AG08395 (cell line): Measurements from ENCODE around the gene RYR2.

ENCODE experiments used
- DNase-seq: peaks from one replicate; pipeline ENCODE4 v3.0.0; 2012; ENCODE audit warnings: mixed read lengths, low spot score

RYR2 gene

DNA sequence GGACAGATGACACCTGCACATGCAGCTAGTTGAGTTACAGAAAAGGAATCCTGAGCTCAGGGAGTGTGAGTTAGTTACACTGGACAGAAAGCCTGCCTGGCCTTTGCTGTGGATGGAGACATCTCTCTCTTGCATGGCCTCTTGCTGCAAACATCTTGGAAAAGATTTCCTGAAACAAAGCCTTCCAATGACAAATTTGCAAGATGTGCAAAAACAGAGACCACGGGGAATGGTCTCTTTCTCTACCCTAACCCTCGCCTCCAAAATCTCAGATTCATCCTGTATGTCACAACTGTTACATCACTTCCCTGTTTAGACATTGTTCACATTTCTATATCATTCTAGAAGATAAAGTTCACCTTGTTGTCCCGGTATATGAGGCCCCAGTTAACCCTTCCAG lies 415.6 kb downstream of the RYR2 start:
- no peak for DNase-seq

DNA sequence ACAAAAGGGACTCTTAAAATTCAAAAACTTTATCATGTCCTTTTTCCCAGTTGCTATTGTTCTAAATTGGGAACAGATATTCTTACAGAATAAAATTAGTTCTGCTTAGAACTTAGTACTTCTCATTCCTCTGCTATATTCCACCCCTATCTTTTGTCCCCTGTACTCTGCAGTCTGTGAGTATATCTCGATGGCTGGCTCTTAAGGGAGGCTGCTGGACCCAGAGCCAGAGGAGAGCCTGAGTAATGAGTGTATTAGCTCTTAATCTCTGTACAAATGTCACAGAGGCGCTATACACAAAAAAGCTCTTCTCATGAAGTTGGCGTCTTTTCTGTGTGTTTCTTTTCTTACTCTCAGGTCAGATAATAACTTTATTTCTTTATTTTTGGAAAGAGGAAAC lies 425.3 kb downstream of the RYR2 start:
- no peak for DNase-seq

DNA sequence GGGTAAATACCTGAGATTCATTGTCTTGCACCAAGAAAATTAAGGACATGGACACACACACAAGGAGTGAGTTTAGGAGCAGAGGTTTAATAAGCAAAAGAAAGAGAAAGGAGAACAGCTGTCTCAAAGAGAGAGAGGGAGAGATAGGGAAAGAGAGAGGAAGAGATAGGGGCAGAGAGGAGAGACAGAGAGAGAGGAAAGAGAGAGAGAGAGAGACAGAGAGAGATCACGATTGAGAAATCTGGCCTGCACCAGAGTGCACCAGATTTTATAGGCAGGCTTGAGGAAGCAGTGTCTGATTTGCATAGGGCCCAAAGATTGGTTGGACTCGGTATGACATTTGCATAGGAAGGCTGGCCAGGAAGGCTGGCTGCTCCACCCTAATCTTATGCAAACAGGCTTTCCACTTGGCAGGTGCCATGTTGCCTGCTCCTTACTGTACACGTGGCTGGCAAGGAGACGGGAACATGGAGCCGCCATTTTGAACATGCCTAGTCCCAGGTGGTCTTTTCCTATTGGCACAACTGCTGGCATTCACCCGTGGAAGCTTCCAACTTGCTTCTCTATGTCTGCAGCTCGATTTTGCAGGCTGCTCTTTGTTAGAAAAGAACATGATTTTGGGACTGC lies 428.8 kb downstream of the RYR2 start:
- no peak for DNase-seq

DNA sequence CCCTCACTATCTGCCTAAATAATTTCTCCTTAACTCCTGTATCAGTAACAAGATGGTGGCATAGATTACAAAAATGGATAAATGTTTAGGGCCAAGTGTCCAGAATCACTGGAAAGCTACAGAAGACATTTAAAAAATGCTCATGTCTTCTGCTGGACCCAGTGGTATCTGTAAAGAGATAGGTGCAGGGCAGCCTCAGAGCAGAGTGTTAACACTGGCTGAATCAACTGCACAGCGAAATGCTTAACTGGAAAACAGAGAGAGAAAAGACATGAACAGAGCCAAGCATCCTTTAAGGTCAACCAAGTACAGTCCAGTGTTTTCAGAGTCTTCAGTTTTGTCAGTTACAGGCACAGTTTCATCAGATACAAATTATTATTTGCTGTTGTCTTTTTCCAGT lies 429.4 kb downstream of the RYR2 start:
- DNase-seq: no peak

DNA sequence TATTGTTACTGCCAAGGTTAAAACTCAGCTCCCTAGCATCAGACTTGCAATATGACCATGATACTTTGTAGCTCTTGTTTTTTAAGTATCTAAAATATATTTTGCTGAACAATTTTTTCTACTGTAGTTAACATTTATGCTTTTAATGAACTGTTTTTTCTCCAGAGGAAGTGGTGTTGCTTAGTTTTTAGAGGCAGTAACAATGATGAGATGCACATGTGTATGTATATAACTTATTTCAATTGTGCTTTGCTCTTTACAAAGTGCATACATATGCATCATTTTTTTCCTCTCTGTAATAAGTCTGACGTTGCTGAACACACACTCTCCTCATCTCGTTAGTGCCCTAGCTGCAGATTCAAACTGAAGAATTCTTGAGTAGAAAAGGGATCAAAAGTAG lies 430.0 kb downstream of the RYR2 start:
- no peak for DNase-seq

DNA sequence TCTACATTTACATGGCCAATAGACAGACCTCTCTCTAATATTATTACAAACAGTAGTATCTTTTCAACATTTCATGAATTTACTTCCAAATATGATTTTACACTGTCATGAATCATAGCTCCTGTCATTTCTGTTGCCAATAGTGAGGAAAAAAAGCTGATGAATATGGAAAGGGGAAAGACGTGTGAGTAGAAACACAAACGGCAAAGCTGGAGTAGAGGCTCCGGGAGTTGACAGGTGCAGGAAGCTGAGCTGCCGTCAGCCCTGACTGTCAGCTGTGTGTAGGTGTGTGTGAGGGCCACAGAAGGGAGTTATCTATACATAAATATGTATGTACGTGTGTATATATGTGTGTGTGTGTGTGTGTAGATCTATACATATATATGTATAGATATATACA lies 431.9 kb downstream of the RYR2 start:
- DNase-seq: no peak

DNA sequence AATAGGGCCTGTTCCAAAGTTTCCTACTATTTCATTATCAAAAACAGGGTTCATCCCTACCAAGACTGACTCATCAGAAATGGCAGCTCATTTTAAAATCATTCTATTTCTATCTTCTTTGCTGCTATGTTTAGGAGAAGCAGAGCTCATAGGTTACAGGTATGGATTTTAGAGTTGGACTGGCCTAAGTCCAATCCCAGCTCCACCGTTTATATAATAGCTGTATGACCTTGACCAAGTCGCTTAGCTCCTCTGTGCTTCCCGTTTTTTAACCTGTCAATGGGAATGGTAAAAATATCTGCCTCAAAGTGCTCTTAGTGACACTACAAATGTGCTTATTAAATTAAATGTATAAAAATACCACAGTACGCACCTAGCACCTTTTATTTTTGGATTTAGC lies 436.1 kb downstream of the RYR2 start:
- no peak for DNase-seq

DNA sequence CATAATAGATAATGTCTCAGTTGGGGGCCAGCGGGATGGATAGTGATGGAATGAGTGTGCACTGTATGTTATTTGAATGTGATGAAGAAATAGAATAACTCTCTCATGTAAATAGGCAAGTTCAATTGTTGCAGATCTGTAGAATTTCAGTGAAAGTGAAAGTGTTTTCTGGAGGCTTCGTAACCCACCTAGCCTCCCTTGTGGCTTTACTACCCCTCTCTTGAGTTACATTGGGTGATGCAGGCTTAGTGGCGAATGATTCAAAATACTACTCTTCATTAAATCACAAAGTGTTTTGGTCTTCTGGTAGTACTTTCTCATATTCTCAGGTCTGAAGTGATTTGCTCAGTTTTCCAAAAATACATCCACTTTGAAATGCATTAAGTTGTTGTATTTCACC lies 436.9 kb downstream of the RYR2 start:
- DNase-seq: no peak

DNA sequence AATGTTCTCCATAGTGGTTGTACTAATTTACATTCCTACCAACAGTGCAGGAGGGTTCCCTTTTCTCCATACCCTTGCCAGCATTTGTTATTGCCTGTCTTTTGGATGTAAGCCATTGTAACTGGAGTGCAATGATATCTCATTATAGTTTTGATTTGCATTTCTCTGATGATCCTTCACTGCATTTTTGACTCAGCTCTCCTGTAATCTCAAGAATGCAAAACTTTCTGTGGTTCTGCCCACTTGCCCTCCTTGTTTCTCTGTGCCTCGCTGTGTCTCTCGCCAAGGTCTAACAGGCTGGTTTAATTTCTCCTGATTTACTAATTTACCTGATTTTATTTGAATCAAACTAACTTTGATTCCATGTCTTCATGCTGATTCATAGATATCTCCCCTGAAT lies 440.8 kb downstream of the RYR2 start:
- DNase-seq: no peak

DNA sequence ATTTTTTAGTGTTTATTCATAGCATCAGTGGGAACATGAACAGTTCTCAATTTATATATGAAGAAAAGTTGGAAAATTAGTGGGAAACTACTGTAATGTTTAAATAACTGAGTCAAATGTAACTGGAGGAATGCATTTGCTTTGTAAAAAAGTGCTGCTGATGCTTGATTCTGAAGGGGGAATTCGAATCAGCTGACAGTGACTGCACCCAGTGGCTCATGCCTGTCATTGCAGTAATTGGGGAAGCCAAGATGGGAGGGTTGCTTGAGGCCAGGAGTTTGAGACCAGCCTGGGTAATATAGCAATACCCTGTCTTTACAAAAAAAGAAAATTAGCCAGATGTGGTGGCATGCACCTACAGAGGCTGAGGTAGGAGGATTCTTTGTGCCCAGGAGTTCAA lies 450.4 kb downstream of the RYR2 start:
- no peak for DNase-seq

DNA sequence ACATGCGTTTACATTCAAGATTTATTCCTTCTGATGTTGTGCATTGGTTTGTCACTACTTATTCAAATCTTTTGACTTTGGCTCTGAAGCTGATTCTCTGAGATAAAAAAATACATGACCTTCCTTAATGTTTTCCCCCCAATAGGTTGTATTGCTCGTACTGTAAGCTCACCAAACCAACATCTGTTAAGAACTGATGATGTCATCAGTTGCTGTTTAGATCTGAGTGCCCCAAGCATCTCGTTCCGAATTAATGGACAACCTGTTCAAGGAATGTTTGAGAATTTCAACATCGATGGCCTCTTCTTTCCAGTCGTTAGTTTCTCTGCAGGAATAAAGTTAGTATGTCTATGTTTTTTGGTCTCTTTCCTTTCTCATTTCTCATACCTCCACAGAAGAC lies 458.6 kb downstream of the RYR2 start:
- DNase-seq: no peak

DNA sequence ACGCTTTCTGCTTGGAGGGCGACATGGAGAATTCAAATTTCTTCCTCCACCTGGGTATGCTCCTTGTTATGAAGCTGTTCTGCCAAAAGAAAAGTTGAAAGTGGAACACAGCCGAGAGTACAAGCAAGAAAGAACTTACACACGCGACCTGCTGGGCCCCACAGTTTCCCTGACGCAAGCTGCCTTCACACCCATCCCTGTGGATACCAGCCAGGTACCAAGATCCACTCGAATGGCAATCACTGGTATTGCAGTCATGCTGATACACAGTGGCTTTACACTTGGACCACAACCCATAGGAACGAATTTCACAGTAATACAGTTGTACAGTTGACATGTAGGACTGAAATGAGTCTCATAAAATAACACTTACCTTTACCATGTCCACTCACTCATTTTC lies 461.3 kb downstream of the RYR2 start:
- no peak for DNase-seq

DNA sequence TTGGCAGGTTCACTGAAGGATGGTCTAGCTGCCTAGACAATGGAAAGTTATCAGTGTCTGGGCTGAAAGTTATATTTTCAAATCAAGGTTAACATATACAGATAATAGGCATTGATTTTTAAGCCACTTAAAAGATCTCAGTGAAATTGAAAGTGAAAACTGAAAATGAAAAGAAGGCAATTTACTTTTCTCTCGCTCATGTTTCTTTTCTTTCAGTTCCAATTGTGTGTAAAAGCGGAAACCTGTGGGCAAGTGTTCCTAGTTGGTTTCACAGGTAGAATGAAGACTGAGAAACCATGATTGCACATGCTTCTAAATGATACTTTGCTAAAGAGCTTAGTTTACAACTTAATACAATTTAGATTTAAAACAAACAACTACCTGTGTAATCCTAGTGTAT lies 465.0 kb downstream of the RYR2 start:
- DNase-seq: no peak

DNA sequence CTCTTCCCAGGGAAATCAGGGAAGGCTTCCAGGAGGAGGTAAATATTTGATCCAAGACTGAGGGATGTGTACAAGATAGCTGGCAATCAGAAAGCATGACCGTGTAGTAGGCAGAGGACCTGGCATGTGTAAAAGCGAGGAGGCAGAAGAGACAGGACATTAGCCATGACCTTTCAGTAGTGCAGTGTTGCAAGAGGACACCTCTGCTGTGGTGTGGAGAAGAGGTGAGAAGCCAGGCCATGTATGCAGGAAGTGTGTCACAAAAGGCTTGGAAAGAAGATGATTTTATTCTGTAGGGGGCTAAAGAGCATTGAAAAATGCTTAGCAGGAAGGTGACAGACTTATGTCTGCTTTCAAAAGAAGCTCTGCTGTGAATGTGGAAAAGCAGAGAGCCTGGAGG lies 467.8 kb downstream of the RYR2 start:
- DNase-seq: no peak

DNA sequence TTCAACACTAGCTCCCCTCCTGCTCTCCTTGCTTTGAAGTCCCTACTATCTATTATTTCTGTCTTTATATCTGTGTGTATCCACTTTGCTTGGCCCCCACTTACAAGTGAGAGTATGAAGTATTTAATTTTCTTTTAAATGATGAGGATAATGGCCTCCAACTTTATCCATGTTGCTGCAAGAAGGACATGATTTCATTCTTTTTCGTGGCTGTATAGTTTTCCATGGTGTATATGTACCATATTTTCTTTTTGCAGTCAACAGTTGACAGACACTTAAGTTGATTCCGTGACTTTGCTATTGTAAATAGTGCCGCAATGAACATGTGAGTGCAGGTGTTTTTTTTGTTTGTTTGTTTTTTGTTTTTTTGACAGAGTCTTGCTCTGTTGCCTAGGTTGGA lies 483.1 kb downstream of the RYR2 start:
- no peak for DNase-seq

DNA sequence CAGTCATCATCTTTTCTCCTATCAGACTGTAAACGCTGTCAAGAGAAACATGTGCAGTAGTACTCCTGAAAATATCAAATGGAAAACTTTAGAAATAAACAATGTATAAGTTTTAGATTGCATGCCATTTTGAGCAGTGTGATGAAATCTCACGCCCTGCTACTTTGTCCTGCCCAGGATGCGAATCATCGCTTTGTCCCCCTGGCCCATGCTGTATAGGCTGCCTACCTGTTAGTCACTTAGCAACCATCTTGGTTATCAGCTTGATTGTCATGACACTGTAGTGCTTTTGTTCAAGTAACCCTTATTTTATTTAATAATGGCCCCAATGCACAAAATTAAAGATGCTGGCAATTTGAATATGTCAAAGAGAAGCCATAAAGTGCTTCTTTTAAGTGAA lies 485.8 kb downstream of the RYR2 start:
- DNase-seq: no peak

DNA sequence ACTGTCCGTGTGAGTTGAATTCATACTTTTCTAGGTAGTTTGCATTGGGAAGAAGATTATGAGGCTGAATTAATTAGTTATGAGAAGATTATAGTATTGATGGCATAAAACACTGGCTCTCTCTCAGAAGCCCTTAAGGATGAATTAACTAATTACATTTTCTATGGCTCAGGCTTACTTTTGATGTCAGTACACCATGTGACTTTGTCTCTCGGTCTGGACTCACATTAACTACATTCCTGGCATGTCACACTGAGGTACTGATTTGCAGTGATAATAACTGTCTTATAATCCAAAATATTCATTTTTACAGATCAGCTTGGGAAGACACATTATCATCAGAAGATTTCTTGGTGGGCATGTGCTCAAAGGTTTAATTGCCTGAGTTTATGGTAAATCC lies 486.6 kb downstream of the RYR2 start:
- DNase-seq: no peak

DNA sequence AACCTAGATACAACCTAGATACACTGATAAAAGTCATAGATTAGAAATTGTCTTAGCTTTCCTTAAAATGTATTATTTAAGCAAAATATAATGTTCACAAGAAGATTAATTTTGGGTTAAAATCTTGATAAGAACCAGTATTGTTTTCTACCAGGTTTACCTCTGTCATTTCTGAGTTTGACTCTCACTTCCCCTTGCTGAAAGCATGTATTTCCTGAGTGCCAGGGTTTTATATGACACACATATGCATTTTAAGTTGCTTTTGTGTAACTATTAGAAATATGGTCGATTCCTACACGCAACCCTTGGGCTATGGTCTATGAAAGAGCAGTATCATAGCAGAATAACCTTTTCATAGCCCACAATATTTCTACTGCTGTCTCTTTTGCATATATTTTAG lies 497.1 kb downstream of the RYR2 start:
- no peak for DNase-seq

DNA sequence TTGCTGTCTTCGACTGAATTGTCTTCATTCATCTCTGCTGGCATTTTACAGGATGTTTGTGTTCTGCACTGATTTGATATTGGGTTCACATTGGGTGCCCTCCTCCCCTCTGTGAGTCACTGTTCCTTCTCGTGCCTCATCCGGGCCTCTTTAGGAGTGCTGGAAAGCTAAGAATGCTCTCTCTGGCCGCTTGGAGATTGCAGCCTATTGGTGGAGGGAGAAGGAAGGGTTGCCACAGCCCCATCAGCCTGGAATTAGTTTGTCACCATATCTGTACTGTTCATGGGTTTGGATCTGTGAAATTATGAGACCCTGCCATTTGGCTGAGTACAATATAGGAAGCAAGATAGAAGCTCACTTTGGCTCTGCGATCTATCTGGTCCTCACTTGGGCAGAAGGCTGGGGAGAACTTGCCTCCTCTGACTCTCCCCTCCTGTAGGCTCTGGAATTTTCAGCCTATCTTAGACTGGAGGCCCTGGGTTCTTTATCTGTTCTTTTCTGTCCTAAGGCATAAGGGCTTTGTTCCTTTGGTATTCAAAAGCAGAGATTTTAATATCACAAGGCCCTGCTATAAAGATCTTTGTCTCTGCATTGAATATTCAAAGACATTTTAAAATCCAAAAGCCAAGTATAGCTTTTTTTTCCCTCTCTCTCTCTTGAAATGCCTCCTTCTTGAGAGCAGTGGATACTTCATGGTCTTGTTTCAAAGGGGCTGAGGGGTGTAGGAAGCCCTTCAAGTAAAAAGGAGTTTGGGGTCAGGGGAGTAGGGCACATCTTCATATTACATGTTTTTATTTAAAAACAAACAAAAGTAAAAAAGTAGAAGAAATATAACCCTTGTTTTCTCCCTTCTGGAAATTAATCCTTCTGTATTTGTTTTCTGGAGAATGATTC lies 500.8 kb downstream of the RYR2 start:
- no peak for DNase-seq

DNA sequence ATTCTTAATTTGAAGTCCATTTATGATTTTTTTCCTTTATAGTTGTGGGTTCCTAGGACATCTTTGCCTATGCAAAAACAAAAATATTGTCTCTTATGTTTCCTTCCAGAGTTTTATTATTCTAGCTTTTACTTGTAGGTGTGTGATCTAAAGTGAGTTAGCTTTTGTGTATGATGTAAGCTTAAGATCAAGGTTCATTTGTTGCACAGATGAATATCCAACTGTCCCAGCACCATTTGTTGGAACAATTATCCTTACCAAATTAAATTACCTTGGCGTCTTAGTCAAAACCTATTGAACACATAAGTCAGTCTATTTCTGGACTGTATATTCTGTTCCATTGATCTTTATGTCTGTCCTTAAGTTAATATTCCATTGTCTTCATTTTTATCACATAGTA lies 511.1 kb downstream of the RYR2 start:
- DNase-seq: no peak

DNA sequence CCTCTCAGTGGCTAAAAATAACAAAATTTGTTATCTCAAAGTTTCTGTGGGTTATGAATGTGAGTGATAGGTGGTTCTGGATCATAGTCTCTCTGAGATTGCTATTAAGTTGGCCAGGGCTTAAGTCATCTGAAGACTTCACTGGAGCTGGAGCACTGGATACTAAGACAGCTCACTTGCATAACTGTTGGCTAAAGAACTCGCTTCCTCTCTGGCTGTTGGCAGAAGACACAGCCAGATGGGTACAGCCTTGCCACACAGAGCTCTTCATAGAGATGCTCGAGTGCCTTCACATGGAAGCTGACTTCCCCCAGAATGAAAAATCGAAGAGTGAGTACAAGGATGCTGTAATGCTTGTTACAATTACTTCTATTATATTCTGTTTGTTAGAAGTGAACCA lies 514.9 kb downstream of the RYR2 start:
- DNase-seq: no peak

DNA sequence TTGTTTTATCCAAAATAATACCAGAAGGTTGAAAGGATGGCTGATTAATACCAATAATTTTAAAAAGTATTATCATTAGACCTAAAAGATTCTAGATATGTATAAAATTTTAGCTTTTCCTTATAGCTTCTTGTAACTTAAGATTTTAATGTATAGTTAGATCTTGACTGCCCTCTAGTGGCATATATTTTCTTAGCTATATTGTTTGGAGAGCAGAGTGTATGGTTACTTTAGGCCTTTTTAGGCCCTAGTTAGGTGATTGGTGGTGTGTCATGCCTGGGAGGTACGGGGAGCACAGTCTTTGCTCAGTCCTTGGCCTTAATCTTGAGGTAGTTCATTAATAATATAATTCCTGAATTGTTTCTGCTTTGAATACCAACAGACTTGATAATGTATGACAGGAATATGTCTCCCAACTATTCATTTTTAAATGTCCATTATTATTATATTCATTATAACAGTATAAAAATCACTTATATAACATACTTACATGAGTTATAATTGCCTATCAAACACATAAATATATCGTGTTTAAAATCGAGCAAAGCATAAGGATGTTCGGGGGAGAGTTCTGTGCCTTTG lies 520.3 kb downstream of the RYR2 start:
- peak; percentile 29 for DNase-seq

DNA sequence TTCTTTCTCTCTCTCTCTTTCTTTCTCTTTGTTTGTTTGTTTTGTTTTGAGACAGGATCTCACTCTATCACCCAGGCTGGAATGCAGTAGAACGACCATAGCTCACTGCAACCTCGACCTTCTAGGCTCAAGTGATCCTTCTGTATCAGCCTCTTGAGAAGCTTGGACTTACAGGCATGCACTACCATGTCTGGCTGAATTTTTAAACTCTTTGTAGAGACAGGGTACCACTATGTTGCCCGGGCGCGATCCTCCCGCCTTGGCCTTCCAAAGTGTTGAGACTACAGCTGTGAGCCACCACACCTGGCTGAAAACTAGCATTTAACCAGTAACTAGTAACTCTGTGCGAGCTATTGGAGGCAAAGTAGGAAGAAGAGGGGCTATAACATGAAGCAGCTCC lies 523.3 kb downstream of the RYR2 start:
- no peak for DNase-seq

DNA sequence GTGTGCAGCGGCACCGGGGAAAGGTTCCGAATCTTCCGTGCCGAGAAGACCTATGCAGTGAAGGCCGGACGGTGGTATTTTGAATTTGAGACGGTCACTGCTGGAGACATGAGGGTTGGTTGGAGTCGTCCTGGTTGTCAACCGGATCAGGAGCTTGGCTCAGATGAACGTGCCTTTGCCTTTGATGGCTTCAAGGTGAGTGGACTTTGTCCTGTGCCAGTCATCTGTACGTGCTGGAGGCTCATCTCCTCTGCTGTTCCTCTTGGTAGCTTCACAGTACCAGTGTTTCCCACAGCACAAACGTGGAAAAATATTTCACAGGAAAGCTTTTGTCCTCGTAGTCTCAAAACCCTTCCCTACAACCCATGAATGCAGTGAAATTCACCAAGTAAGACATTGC lies 524.6 kb downstream of the RYR2 start:
- DNase-seq: no peak
